Mesendoderm (in vitro differentiated cells): Measurements from ENCODE around the gene PPP1R14B. TPM values are rescaled to one million over a fixed set of nuclear protein-coding genes. Genes with fewer than 3 reads are reported as not detected.

Source experiments
- DNase-seq: peaks from one replicate; pipeline ENCODE4 v3.0.0; 2013
- H2AK5ac ChIP-seq: 2 replicates; pipeline ENCODE4 v1.6.1; 2013; ENCODE audit warnings: low read length, inconsistent platforms
- H2BK120ac ChIP-seq: 2 replicates; pipeline ENCODE4 v1.6.1; 2013; ENCODE audit warnings: low read depth, mild to moderate bottlenecking, low read length, moderate library complexity, mixed read lengths
- H2BK15ac ChIP-seq: replicated peaks from 2 replicates; pipeline ENCODE4 v1.6.1; 2013; ENCODE audit warnings: low read depth, mild to moderate bottlenecking, moderate library complexity
- H2BK5ac ChIP-seq: 2 replicates; pipeline ENCODE4 v1.6.1; 2013; ENCODE audit warnings: low read length, inconsistent platforms
- H3K18ac ChIP-seq: 2 replicates; pipeline ENCODE4 v1.6.1; 2013; ENCODE audit warnings: mild to moderate bottlenecking, low read length, mixed read lengths
- H3K23ac ChIP-seq: one replicate; pipeline ENCODE4 v1.6.1; 2013; ENCODE audit warnings: low read length
- H3K27ac ChIP-seq: 2 replicates; pipeline ENCODE4 v1.5.1; 2013; ENCODE audit warnings: low read depth, mild to moderate bottlenecking, inconsistent platforms, low read length, moderate library complexity
- H3K27me3 ChIP-seq: 2 replicates; pipeline ENCODE4 v1.6.1; 2013; ENCODE audit warnings: low read length, control low read depth, mild to moderate bottlenecking, inconsistent platforms; ENCODE audit not compliant: insufficient read depth, poor library complexity
- H3K36me3 ChIP-seq: 2 replicates; pipeline ENCODE4 v1.6.1; 2013; ENCODE audit warnings: low read length, inconsistent platforms; ENCODE audit not compliant: control insufficient read depth, insufficient read depth
- H3K4ac ChIP-seq: one replicate; pipeline ENCODE4 v1.6.1; 2013; ENCODE audit warnings: low read depth, mild to moderate bottlenecking, low read length, moderate library complexity
- H3K4me1 ChIP-seq: 2 replicates; pipeline ENCODE4 v1.6.1; 2013; ENCODE audit warnings: low read depth, low read length, inconsistent platforms; ENCODE audit not compliant: control insufficient read depth
- H3K4me2 ChIP-seq: 2 replicates; pipeline ENCODE4 v1.6.1; 2013; ENCODE audit warnings: low read length
- H3K4me3 ChIP-seq: 2 replicates; pipeline ENCODE4 v1.5.1; 2013; ENCODE audit warnings: mild to moderate bottlenecking, low read length
- H3K56ac ChIP-seq: one replicate; pipeline ENCODE4 v1.6.1; 2013; ENCODE audit warnings: low read length
- H3K79me1 ChIP-seq: 2 replicates; pipeline ENCODE4 v1.6.1; 2013; ENCODE audit warnings: low read length, inconsistent platforms
- H3K79me2 ChIP-seq: 2 replicates; pipeline ENCODE4 v1.6.1; 2013; ENCODE audit warnings: mild to moderate bottlenecking, low read length; ENCODE audit not compliant: control insufficient read depth, insufficient read depth
- H3K9ac ChIP-seq: 2 replicates; pipeline ENCODE4 v1.6.1; 2013; ENCODE audit warnings: low read length, inconsistent platforms
- H4K5ac ChIP-seq: one replicate; pipeline ENCODE4 v1.6.1; 2013; ENCODE audit warnings: low read length
- H4K8ac ChIP-seq: one replicate; pipeline ENCODE4 v1.6.1; 2013; ENCODE audit warnings: low read depth, mild to moderate bottlenecking, control low read depth, low read length, moderate library complexity
- WGBS: extraction: QIAGEN DNeasy Blood & Tissue Kit; methylation state at CpG from one replicate; pipeline ENCODE4 v1.1.7; 2013; ENCODE audit warnings: low lambda C conversion rate, missing lambda C conversion rate; ENCODE audit not compliant: insufficient coverage; ENCODE audit errors: extremely low coverage; 5-methylcytosine and 5-hydroxymethylcytosine counted together
- small RNA-seq: library from polyadenylated mRNA; stranded (forward); fragments of <200 nt; extraction: miRNeasy Mini kit (QIAGEN cat#:217004); gene quantifications from one replicate; pipeline ENCODE3, GENCODE V24; 2013; ENCODE audit not compliant: insufficient read depth

Gene PPP1R14B

GRCh38 chr11:64202992-64203391 is 43.8 kb downstream of the PPP1R14B start:
- no peak overlapping the region for H3K27ac ChIP-seq
- H4K5ac ChIP-seq = no peak overlapping the region
- H2AK5ac ChIP-seq = no peak overlapping the region
- H3K23ac ChIP-seq = no peak overlapping the region
- no peak overlapping the region for H2BK15ac ChIP-seq
- H3K9ac ChIP-seq = no peak overlapping the region
- H3K18ac ChIP-seq = no peak overlapping the region
- no peaks in the 10 kb centered on the region for H3K4me1 ChIP-seq
- H3K56ac ChIP-seq = no peak overlapping the region
- no peaks in the 10 kb centered on the region for H3K79me2 ChIP-seq
- H3K4ac ChIP-seq = no peak overlapping the region
- no peak overlapping the region for H2BK120ac ChIP-seq
- peaks cover 30% of the 10 kb centered on the region for H3K36me3 ChIP-seq
- no peaks in the 10 kb centered on the region for H3K27me3 ChIP-seq
- no peak overlapping the region for H4K8ac ChIP-seq
- H3K4me3 ChIP-seq = no peak overlapping the region
- no peak overlapping the region for H2BK5ac ChIP-seq
- no CpG with 5 or more reads among the region's 9 CpGs for WGBS
- no peak for DNase-seq
- H3K79me1 ChIP-seq = peaks cover 3% of the 10 kb centered on the region
- H3K4me2 ChIP-seq = no peak overlapping the region

- H3K4me1 ChIP-seq = no peaks in the 10 kb centered on the region
- H3K79me2 ChIP-seq = no peaks in the 10 kb centered on the region
- peaks cover 37% of the 10 kb centered on the region for H3K36me3 ChIP-seq
- no peak overlapping the region for H2AK5ac ChIP-seq
- peaks cover 3% of the 10 kb centered on the region for H3K79me1 ChIP-seq
- no peak overlapping the region for H2BK120ac ChIP-seq
- H3K18ac ChIP-seq = no peak overlapping the region
- H4K8ac ChIP-seq = no peak overlapping the region
- H3K56ac ChIP-seq = no peak overlapping the region
- H3K27me3 ChIP-seq = no peaks in the 10 kb centered on the region
- H3K27ac ChIP-seq = no peak overlapping the region
- no peak overlapping the region for H4K5ac ChIP-seq
- H2BK15ac ChIP-seq = no peak overlapping the region
- H3K9ac ChIP-seq = no peak overlapping the region
- no peak overlapping the region for H3K23ac ChIP-seq
- WGBS = no CpG with 5 or more reads among the region's 3 CpGs
- H3K4me2 ChIP-seq = no peak overlapping the region
- no peak overlapping the region for H3K4me3 ChIP-seq
- H2BK5ac ChIP-seq = no peak overlapping the region
- no peak for DNase-seq
- H3K4ac ChIP-seq = no peak overlapping the region
Observed at GRCh38 chr11:64201543-64201942, 45.2 kb downstream of the PPP1R14B start.

GRCh38 chr11:64198511-64198910 is 48.2 kb downstream of the PPP1R14B start:
- peaks cover 3% of the 10 kb centered on the region for H3K79me1 ChIP-seq
- no peak overlapping the region for H3K4ac ChIP-seq
- no peak overlapping the region for H2AK5ac ChIP-seq
- no peaks in the 10 kb centered on the region for H3K79me2 ChIP-seq
- H3K56ac ChIP-seq = no peak overlapping the region
- no peak overlapping the region for H3K27ac ChIP-seq
- WGBS = no CpG with 5 or more reads among the region's 2 CpGs
- no peak overlapping the region for H4K8ac ChIP-seq
- H3K18ac ChIP-seq = no peak overlapping the region
- peaks cover 45% of the 10 kb centered on the region for H3K36me3 ChIP-seq
- no peak overlapping the region for H2BK120ac ChIP-seq
- DNase-seq = no peak
- no peaks in the 10 kb centered on the region for H3K4me1 ChIP-seq
- H2BK15ac ChIP-seq = no peak overlapping the region
- H3K27me3 ChIP-seq = no peaks in the 10 kb centered on the region
- H3K23ac ChIP-seq = no peak overlapping the region
- H2BK5ac ChIP-seq = no peak overlapping the region
- no peak overlapping the region for H3K9ac ChIP-seq
- no peak overlapping the region for H4K5ac ChIP-seq
- H3K4me2 ChIP-seq = no peak overlapping the region
- H3K4me3 ChIP-seq = no peak overlapping the region

GRCh38 chr11:64196626-64197025 is 50.1 kb downstream of the PPP1R14B start:
- Histone ChIP-seq H3K9ac (no peak overlapping the region), H3K4me3 (no peak overlapping the region), H3K23ac (no peak overlapping the region), H3K18ac (no peak overlapping the region), H4K8ac (no peak overlapping the region), H3K4me2 (no peak overlapping the region), H3K4ac (no peak overlapping the region), H2BK5ac (no peak overlapping the region), H3K4me1 (no peaks in the 10 kb centered on the region), H3K56ac (no peak overlapping the region), H2BK120ac (no peak overlapping the region), H3K36me3 (peaks cover 43% of the 10 kb centered on the region), H2AK5ac (no peak overlapping the region), H3K27me3 (no peaks in the 10 kb centered on the region), H4K5ac (no peak overlapping the region), H3K27ac (no peak overlapping the region), H3K79me1 (peaks cover 12% of the 10 kb centered on the region), H3K79me2 (peaks cover 10% of the 10 kb centered on the region), H2BK15ac (no peak overlapping the region)
- DNase-seq = no peak
- WGBS = no CpG with 5 or more reads among the region's 9 CpGs

Small RNA genes lying within 50 kb of the gene (small RNA-seq; reads per million reads assigned to genes)
- gene RF00019 = not detected
